GM18909 (cell line): ENCODE measurements around the gene PTPRJ.

Experiments
- ATAC-seq: cut with Tn5 transposase; IDR thresholded peaks from one replicate; pipeline ENCODE4 v1.9.1; 2021; ENCODE audit warnings: mild to moderate bottlenecking; ENCODE audit not compliant: unreplicated experiment, poor library complexity

PTPRJ gene

GRCh38 chr11:48087422-48087821 lies 107.1 kb downstream of the PTPRJ start:
- ATAC-seq = no peak

DNA sequence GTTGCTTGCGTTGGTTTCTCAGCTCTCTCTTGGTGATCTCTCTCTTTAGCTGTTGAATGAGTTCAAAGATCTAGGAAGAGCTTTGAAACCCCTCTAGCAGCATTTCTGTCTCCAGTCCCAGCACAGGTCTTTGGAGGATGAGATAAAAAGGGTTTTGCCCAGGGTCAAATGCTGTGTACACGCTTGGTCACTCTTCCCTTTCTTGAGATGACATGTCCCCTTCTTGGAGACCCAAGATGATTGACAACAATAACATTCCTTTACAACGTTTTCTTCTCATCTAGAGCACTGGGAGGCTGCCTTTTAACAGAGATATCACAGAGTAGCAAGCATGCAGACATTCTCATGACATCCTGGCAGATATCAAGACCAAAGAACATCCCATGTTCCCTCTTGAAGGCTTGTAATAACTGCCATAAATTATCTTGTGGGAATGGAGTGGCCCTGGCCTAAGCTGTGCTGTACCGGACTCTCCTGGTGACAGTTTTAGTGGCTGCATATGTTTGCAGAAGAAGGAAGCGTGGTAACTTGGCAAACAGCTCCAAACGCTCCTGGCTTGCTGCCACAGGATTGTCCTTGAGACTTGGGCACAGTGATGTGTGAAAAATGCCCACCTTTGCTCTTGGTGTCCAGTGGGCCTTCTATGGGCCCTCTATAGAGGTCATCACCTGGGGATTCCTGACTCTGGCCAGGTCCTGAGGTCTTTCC lies 107.8 kb downstream of the PTPRJ start:
- ATAC-seq = no peak

GRCh38 chr11:48088682-48089050 lies 108.3 kb downstream of the PTPRJ start:
- ATAC-seq = no peak

DNA sequence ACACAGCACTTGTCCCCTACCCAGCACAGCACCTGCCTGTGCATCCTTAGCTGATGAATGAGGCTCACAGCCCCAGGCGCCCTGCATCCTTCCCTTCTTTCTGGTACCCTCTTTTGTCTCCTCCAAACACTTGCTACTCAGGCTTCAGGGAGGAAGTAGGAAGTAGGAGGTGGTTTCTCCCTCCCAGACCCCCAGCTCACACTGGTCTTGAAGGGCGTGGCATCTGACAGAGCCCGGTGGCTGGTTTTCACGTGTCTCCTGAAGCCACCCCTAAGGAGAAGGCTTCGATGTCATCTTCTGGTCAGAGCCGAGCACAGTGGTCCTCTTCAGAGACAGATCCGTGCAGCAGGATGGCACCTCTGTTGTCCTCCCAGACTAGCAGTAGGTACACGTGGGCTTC lies 109.8 kb downstream of the PTPRJ start:
- no peak for ATAC-seq

- ATAC-seq = no peak
These were observed 111.2 kb downstream of the PTPRJ start for GRCh38 chr11:48091426-48092102.

GRCh38 chr11:48093323-48093722 lies 113.0 kb downstream of the PTPRJ start:
- no peak for ATAC-seq

DNA sequence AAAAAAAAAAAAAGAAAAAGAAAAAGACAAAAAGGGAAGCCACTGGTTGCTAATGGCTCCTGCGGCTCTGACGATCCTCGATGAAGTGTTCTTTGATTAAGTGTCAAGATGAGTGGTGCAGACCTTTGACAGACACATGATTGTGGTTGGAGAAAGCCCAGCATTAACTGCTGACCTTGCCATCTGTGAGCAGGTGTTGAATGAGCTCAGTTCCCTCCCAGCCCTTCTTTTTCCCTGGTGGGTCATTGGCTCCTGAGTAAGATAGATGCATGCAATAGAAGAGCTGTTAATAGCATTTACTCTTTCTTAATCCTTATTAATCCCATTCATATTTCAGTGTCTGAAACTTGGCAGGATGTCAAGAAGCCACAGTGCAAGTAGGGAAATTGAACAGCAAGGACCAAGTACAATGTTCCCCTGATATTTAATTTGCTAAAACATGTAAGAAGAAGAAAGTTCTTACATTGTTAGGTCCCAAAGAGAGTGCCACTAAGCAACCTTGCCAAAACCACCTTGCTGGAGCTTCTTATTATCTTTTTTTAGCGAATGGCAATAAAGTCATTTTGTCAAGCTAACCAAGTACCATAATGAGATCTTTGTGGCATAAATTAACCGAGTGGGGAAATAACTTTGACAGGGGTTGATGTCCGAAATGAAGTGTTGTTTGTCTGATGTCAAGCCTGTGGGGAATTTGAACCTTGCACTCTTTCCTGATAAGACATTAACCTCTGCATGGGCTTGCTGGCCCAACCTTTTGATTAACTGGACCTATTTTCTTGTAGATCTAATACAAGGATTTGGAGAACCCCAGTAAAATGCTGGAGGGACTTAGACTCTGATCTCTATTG lies 113.7 kb downstream of the PTPRJ start:
- no peak for ATAC-seq

DNA sequence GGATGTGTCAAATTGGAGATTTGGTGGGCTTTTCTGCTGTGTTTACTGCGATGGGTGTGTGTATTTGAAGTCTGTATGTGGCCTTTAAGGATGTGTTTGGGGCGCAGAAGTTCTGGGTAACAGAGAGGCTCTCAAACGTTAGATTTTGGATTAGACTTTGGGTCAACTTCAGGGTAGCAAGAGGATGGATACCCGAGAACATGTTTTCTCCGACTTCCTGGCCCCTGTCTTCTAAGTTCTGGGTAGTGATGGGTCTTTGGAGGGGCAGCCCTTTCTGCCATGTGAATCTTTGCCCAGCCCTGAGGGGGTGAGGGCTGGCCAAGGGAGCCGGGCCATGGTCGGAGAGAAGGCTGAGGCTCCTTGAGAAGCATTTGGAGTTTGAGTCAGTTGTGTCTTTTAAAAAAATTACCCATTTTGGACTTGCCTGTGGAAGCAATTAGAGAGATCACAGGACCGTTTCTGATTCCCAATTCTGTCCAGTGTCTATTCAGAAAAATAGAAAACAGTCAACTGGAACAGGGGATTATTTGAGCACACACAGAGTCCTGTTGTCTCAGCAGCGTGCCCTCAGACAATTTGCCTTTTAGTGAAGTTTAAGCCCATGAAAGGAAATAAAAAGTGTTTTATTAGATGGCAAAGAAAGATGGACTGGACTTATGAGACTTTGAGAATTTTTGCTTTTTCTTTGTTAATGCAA lies 114.4 kb downstream of the PTPRJ start:
- ATAC-seq = no peak

GRCh38 chr11:48095779-48096470 lies 115.6 kb downstream of the PTPRJ start:
- no peak for ATAC-seq

GRCh38 chr11:48096588-48097525 lies 116.5 kb downstream of the PTPRJ start:
- no peak for ATAC-seq

GRCh38 chr11:48098024-48098423 lies 117.7 kb downstream of the PTPRJ start:
- ATAC-seq = no peak

- ATAC-seq = no peak
These were observed 119.6 kb downstream of the PTPRJ start for GRCh38 chr11:48099916-48100446.

DNA sequence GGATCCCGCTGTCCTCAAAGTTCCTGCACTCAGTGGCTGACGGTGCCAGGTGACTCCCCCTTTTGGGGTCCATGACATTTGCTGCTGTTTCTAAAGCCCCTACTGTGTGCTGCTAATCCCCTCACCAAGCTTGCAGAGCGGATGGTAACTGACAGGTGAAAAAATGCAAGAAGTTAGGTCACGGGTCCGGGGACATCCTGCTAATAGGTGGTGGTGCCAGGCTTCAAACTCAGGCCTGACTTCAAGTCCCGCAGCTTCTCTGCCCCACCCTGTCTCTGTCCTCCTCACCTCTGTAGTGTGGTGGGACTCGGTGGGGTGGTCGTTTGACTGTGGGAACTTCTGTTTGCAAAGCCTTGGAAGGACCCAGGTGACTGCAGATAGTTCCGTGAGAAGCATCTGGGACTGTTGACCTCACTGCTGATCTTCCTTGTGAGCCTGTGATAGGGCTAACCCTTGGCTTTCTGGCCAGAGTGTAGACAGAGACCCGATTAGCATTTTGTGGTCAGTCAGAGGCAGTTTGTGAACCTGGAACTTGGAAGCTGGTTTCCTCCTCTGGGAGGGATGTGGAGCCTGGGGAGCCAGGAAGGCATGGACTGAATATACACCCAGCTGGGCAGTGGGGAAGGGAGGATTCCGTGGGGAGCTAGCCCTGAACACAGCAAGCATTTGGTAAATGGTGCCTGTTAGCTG lies 120.8 kb downstream of the PTPRJ start:
- ATAC-seq = no peak

DNA sequence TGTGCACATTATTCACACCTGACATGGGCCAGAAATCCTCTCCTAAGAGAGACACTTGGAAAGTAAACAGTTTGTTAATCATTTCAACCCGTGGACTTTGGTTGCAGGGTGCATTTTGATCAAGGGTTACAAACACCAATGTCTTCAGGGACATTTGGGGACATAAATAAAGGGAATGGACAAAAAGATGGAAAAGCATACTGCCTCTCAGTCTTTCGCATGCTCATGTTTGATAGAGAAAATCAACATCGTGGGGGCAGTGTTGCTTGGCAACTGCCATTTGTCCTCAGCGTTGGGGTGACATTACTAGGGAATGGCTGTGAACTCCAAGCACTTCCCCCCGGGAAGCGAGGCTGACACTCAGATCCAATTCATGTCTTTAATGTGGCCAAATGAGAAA lies 121.6 kb downstream of the PTPRJ start:
- no peak for ATAC-seq

- no peak for ATAC-seq
These were observed 123.5 kb downstream of the PTPRJ start for GRCh38 chr11:48103621-48104567.

DNA sequence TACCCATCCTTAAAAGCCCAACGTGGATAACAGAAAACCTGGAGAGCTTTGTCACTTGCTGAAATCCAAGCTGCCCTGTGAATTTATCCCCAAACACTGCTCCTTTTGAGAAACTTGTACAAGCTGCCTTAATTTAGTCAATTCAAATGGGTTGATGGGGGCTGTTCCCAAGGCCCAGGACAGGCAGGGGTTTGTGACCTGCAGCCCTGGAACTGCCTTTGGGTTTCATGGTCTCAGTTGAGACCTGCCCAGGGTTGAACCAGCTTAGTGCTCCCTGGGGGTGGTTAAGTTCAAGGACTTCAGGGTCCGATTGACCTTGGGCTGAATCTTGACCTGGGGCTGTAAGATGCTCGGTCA lies 124.2 kb downstream of the PTPRJ start:
- no peak for ATAC-seq
